Stimulated activated naive CD4-positive, alpha-beta T cell treated with Interleukin-2 at 50 U/mL for 16 hours (primary cell): ENCODE results near the gene MT4.

ENCODE experiments used
- DNase-seq: peaks from one replicate; lab custom pipeline; 2025; lab: John Stamatoyannopoulos, UW

MT4 gene

DNA sequence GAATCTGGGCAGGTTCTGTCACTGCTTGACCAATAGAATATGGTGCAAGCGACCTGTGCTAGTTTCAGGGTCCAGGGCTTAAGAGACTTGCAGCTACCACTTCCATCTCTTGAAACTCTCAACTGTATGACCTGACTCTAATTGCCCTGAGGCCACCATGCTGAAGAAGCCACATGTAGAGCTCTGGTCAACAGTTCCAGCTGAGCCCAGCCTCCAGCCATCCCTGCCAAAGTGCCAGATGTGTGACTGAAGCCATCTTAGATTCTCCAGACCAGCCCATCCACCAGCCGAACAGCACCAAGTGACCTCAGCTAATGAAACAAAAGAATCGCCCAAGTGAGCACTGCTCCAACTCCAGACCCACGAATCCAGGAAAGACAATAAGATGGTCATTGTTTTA, 40.1 kb downstream of the MT4 start:
- DNase-seq: no peak

DNA sequence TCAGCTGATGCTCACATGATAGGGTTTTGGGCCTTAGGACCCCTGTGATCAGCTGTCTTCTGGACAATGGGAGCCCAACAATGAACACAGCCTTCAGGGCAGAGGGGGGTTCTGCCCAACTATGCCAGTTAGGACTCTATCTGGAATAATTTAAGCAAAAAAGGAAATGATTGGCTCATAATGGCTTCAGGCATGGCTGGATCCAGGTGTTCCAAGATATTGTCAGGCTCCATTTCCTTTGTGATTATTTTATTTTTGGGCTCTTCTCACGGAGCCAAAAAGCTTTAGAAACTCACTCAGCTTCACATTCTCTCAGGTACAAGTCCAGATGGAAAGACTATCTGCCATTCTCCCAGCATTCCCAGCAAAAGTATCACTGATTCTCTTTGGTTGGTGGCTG, 40.6 kb downstream of the MT4 start:
- DNase-seq: no peak

DNA sequence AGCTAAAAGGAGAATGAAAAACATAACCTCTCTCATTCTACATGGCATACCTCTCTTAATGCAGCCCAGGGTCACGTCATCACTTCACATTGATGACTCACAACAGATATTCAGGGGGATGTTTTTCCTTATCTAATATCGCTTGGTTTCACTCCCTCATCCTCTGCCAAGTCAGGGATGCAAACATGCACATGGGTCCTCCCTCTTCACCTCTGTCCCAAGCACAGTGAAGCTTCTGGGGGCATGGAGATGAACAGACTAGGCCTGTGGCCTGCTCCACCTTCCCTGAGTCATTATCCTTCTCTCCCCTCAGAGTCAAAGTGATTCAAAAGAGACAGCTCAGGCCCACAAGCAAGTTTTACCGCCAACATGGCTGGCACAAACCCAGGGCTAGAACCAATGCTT, 41.2 kb downstream of the MT4 start:
- DNase-seq: no peak

DNA sequence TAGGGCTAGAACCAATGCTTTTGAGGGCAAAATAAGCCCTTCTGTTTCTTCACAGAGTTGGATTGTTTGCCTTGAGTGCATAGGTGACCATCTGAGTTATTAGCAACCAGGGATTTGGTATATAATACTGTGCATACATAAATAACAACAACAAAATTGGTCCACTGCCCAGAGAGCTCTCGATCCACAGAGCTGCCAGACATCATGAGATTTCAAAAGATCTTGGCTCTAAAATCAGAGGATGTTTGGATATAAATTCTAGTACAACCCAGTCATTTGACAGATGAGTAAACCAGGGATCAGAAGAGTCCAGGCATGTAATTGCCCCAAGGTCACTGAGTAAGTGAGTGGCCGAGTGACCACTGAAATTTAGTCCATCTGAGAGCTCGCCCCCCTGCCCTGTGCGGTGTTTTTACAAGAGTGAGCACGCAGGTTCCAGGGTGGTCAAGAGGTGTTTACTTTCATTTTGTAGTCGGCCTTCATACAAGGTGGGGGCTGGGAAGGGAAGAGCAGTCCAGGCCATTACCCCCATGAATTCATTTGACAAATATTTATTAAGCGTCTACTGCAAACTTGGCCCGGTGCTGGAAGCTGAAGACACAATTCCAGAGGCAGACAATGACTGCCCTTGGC, 41.7 kb downstream of the MT4 start:
- DNase-seq: no peak

DNA sequence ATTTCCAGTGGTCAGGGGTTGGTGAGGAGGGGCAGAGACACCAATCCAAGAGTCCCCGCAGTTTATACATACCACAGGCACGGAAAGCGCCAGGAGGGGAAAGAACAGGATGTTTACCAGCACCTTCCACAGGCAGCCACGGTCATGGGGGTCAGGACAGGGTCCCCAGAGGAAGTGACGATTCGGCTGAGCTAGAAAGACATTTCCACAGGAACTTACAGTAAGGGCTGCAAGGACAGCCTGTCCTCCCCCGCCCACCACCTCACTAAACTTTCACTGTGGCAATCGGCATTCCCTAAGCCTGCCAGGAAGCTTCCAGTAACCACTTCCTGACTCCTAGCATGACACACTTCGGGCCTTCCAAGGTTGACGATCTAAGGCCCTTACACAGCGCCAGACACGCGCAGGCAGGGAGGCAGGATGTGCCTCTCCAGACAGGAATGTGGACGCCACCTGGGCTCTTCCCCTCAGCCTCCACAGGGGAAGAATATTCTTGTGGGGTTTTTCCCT, 42.3 kb downstream of the MT4 start:
- DNase-seq: no peak

DNA sequence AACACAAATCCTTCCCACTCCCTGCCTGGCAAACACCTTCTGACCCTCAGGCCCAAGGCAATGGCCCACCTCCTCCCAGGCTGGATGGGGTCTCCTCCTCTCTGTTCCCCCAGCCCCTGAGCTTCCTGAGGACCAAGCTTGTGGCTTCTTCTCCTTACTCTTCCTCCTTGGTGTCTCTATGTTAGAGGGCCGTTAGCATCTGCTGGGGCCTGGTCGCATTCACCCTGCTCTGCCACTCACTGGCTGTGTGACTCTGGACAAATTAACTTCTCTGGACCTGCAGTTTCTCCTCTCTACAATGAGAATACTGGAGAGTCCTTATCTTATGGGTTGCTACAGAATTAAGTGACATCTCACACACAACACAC, 42.8 kb downstream of the MT4 start:
- DNase-seq: no peak

DNA sequence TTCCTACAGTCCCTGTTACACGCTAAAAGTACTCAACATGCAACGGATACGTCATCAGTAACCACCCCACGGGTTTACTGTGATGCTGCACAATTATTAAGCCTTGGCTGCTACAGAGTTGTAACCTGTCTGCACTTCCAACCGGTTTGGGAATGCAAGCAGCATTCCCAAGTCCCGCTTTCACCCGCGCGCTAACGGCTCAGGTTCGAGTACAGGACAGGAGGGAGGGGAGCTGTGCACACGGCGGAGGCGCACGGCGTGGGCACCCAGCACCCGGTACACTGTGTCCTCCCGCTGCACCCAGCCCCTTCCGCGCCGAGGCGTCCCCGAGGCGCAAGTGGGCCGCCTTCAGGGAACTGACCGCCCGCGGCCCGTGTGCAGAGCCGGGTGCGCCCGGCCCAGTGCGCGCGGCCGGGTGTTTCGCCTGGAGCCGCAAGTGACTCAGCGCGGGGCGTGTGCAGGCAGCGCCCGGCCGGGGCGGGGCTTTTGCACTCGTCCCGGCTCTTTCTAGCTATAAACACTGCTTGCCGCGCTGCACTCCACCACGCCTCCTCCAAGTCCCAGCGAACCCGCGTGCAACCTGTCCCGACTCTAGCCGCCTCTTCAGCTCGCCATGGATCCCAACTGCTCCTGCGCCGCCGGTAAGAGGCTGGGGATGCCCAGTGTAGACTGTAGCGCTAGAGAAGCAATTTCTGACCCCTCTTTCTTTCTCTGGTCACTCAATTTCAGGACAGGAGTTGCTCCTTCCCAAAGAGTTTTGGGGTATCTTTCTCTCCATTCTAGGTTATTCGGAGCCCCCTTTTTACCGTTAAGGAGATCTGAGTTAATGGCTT, 43.4 kb downstream of the MT4 start, which contains the start of gene MT2A:
TSS of gene MT2A (plus strand) at position 542 of the 833 bp plus-strand sequence. CDS start at position 614, 72 bp downstream.
- peak; percentile 88 for DNase-seq

DNA sequence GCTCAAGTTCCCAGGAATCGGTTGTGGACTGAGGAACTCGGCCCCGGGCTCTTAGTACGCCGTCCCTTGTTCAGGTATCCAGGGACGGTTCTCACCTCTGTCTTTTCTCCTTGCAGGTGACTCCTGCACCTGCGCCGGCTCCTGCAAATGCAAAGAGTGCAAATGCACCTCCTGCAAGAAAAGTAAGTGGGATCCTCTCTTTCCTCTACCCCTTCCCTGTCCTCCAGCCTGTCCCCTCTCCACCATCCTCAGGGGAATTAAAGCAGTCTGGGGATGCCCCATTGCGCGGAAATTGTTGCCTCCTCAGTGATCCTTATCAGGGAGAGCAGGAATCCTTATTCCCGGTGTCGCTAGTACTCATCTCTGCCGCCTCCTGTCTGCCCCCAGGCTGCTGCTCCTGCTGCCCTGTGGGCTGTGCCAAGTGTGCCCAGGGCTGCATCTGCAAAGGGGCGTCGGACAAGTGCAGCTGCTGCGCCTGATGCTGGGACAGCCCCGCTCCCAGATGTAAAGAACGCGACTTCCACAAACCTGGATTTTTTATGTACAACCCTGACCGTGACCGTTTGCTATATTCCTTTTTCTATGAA, 44.1 kb downstream of the MT4 start:
- DNase-seq: no peak

DNA sequence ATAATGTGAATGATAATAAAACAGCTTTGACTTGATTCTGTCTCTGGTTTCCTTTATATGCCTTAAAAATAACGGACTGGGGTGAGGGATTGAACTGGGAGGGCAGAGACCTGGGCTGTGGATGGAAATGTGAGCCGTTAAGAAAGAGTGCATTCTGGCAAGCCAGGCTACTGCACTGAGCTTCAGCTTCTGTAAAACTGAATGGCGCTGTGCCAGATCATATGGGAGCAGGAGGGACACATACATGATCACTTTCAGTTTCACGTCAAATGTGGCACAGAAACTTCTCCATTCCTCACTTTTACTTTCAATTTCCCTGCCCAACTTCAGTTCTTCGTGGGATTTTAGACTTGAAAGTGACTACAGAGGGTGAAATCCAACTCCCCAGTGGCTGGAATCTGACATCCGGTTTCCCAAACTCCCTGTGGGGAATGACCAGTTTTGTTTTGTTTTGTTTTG, 44.6 kb downstream of the MT4 start:
- DNase-seq: peak; percentile 68

DNA sequence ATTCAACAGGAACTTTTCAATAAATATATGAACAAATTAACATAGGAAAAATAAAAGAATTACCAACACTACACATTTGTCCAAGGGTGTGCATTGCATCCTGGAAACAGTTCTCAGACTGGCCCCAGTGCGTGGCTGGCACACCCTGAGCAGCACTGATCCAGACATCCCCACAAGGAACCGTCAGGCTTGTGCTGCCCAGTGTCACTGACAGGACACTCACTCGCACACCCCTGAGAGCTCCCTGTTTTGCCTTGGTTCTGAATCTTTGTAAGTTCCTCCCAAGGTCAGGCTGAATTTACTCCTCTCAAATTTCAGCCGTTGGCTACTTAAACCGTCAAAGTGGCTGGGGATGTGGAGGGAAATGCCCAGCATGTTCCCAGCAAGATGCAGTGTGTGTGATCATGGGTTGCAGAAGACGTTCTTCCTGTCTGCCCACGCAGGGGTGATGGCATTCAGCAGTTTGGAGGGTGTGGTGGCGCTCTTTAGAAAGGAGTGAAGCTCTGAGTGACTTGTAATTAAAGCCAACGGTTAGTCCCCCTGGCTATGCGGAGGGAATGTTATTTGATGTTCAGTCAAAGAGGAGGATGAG, 45.2 kb downstream of the MT4 start:
- peak; percentile 78 for DNase-seq

DNA sequence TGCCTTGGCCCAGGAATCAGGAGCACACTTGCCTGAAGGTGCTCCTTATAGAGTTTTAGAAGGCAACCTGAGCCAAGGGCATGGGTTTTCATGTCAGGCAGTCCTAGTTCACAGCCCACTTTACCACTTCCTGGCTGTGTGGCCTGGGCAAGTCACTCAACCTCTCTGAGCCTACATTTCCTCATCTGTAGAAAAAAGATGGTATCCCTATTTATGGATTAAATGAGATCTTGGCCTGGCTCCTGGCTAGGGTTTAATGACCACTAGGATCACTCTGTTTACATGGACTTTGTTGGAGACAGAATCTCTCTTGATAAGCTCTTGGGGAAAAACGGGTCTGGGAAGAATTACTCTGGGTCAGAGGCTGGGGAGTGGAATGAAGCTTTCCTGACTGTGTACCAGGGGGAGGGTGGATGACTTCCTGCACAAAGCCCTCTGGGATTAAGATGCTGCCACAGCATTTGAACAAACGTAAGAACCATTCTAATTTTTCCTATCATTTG, 45.8 kb downstream of the MT4 start:
- DNase-seq: peak; percentile 49

DNA sequence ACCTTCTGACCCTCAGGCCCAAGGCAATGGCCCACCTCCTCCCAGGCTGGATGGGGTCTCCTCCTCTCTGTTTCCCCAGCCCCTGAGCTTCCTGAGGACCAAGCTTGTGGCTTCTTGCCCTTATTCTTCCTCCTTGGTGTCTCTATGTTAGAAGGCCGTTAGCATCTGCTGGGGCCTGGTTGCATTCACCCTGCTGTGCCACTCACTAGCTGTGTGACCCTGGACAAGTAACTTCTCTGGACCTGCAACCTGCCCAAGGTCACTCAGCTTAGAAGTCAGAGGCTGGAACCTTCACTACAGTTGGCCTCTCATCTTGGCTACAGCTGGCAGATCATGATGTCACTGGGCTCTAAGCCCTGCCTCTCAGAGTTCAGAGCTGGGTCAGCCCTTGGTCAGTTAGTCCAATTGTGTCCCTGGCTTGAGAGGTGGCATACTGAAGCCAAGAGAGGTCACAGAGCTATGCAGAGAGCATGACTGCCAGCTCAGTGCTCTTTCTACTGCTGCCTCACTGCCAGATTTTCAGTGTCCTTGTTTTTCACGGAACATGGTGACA, 46.5 kb downstream of the MT4 start:
- DNase-seq: no peak

DNA sequence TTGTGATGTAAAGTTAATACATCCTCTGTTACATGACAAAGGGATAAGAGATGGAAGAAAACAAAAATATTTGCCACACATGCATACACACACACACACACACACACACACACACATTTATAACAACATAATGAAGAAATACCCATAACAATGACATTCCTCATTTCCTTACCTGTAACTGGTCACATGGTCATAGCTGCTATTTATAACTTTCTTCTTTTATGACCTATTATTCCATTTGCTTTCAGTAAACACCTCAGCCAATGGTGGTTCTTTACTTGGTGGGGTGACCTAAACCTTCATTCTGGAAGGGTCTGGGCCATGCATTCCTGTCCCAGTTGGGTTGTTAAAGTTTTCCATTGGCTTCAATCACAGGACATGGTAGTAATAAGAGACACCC, 48.8 kb downstream of the MT4 start:
- no peak for DNase-seq

DNA sequence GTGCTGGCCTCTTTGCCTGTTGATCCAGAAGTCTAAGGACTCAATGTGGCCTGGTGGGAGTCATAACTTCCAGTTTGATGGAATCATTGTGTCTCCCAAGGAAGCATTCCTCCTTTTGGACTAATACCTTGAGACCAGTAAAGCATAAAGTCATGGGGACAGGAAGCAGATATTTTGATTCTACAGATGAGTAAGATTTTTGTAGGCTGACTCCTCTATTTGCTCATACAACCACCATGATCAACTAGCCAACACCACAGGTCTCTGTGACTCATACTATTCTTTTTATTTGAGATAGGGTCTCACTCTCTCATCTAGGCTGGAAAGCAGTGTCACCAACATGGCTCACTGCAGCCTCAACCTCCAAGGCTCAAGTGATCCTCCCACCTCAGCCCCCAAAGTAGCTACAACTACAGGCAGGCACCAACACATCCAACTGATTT, 49.7 kb downstream of the MT4 start:
- no peak for DNase-seq

DNA sequence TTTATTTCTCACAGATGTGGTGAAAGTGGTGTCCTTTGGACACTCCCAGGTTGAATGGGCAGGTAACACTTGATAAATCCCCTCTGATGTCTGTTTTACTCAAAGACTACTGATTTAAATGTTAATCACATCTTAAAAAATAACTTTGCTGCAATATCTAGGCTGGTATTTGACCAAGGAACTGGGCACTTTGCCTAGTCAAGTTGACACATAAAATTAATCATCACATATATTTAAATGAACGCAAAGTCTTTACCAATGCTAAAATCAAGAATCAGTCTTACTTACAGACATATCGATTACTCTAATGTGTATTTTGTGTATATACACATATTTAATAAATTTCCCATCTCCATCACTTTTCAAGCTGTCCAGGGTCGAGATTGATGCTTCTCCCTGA, 50.5 kb downstream of the MT4 start:
- DNase-seq: no peak

DNA sequence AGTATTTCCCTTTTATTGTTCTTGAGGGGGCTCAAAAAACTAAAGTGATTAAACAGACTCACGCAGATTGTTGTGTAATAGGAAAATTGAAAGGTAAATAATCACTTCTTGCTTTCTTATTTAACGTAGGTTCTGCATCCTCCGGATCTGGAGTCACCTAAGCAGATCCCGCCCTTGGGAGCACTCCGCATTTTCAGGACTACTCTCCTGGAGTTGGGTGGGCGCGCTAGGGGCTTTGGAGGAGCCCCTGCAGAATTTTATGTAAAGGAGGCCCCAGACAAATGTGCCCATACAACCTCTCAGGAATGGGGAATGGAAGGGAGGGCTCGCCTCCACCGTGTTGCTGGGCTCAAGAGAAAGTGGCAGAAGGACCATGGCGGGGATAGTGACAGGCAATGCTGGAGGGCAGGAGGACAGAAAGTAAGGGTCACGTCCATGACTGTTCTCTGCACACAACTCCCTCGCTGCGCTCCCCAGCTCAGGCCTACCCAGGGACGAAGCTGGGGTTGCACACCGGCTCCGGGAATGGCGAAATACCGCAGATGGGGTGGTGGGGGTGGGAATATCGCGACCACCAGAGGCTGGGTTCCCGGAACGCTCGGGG, 51.8 kb downstream of the MT4 start:
- no peak for DNase-seq

DNA sequence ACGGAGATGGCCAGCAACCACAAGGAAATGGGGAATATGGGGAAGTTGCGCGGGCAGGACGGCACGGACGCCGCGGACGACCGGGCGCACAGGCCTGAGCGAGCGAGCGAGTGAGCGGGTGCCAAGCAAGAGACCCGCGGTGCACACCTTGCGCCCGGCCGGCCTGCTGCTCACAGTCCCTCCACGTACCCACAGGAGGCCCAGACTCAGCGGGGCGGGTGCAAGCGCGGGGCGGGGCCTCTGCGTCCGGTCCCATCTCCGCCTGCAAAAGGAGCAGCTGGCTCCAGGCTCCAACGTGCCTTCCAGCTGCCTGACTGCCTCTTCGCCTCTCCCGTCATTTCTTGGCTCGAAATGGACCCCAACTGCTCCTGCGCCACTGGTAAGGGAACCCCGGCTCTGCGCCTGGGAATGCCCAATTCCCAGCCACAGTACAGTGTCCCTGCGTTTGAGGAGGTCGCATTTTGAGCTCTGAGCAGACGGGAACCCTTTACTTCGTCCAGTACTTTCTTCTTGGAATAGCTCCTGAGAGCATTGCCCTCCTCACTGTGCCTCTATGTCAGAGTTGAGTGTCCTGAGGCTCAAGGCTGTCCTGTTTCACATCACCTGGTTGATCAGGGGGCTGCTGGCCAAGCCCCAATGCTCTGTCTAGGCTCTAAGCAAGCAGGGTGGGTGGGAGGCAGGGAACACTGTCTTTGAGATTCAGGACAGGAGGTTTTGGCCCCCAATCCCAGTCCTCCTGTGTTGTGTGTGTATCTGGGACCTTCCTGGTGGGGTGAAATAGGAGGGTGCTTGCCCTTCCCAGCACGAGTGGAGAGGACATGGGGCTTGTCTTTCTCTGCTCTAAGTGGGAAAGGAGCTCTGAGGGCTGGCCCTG, 52.6 kb downstream of the MT4 start:
- no peak for DNase-seq

DNA sequence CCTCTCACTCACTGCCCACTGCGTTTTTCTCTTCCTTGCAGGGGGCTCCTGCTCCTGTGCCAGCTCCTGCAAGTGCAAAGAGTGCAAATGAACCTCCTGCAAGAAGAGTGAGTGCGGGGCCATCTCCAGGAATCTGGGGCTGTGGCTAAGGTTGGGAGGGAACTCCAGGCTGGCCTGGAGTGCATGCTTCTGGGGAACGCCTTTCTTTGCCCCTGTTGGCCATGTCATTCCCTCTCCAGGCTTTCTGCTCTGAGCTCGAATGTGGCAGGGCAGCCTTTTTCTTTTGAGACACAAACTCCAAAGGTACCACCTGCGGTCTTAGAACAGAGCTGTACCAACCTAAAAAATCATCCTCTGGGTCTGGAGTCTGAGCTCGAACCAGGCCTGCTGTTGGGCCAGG, 53.3 kb downstream of the MT4 start:
- DNase-seq: no peak
